Stimulated activated CD4-positive, alpha-beta T cell treated with anti-CD3 and anti-CD28 coated beads, Interleukin-4, amount 100 ng/mL, for 48 hours (primary cell): ENCODE results near the gene EP300.
"Not testable (repeated sequence)": the region's sequence is repeated elsewhere in the genome, so short reads cannot be mapped to it uniquely, and the experiment has no call there.

Source experiments
- DNase-seq, 2 donors: peaks; one replicate each; pipeline ENCODE4 v3.0.0-alpha.2; 2020; ENCODE audit warnings: low read depth in 2 of 2

The EP300 gene

DNA sequence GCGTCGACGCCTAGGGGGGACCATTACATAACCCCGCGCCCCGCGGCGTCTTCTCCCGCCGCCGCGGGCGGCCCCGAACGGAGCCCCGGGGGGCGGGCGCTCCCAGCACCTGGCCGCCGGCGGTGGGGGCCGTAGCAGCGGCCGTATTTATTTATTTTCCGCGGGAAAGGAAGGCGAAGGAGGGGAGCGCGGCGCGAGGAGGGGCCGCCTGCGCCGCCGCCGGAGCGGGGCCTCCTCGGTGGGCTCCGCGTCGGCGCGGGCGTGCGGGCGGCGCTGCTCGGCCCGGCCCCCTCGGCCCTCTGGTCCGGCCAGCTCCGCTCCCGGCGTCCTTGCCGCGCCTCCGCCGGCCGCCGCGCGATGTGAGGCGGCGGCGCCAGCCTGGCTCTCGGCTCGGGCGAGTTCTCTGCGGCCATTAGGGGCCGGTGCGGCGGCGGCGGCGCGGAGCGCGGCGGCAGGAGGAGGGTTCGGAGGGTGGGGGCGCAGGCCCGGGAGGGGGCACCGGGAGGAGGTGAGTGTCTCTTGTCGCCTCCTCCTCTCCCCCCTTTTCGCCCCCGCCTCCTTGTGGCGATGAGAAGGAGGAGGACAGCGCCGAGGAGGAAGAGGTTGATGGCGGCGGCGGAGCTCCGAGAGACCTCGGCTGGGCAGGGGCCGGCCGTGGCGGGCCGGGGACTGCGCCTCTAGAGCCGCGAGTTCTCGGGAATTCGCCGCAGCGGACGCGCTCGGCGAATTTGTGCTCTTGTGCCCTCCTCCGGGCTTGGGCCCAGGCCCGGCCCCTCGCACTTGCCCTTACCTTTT is at the start of gene EP300:
EP300 (plus strand) TSS at position 570 of the 795 bp plus-strand sequence. CDS start 413 bp downstream, outside the sequence.
- peak; percentile 65 to 79 for DNase-seq

- no peak for DNase-seq
These were observed 48.7 kb upstream of the EP300 start for GRCh38 chr22:41043722-41044121.

GRCh38 chr22:41045575-41045974 is 46.8 kb upstream of the EP300 start:
- not testable (repeated sequence) for DNase-seq

DNA sequence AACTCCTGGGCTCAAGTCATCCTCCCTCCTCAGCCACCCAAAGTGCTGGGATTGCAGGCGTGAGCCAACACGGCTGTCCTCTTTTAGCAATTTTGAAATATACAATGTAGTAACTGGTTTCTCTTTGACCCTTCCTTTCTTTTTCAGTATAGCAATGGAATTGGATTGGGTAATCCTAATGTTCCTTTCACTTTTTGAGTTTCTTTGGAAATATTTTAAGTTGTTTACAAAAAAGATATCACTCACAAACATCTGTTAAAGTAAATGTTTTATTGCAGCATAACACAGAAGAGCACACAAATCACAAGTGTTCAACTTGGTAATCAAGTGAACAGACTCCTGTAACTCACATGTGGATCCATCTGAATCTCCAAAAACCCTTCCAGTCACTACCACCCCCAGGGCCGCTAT is 44.6 kb upstream of the EP300 start:
- no peak for DNase-seq

DNA sequence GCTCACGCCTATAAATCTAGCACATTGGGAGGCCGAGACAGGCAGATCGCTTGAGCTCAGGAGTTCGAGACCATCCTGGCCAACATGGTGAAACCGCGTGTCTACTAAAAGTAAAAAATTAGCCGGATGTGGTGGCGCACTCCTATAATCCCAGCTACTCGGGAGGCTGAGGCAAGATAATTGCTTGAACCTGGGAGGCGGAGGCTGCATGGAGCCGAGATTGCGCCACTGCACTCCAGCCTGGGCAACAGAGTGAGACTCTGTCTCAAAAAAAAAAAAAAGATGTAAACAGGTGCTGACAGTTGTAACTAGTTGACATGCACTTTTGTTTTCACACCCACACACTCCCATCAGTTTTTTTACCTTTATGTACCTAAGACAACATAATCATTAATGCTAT is 44.0 kb upstream of the EP300 start:
- not testable (repeated sequence) for DNase-seq

GRCh38 chr22:41048791-41049717 is 43.3 kb upstream of the EP300 start:
- DNase-seq, result no peak

DNA sequence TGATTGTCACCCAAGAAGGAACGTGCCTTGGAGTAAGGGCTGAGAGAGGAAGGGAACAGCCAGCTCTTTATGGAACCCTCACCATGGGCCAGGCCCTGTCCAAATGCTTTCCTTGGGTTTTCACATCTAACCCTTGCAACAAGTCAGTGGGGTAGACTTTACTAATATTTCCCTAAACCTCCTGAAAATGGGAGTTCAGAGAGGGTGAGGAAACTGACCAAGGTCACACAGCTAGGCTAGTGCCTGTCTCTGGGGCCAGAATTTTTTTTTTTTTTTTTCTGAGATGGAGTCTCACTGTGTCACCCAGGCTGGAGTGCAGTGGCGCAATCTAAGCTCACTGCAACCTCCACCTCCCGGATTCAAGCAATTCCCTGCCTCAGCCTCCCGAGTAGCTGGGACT is 42.6 kb upstream of the EP300 start:
- DNase-seq, result not testable (repeated sequence)

DNA sequence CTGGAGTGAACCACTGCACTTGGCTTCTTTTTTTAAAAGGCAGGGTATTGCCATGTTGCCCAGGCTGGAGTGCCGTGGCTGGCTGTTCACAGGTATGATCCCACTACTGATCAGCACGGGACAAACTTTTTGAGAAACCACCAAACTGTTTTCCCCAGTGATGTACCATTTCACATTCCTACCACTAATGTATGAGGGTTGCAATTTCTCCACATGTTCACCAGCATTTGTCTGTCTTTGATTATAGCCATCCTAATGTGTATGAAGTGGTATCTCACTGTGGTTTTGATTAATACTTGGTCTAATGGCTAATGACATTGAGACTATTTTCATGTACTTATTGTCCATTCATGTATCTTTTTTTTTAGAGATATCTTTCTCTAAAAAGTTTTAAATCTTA is 41.5 kb upstream of the EP300 start:
- no peak for DNase-seq

- no peak for DNase-seq
These were observed 39.5 kb upstream of the EP300 start for GRCh38 chr22:41052661-41053490.

DNA sequence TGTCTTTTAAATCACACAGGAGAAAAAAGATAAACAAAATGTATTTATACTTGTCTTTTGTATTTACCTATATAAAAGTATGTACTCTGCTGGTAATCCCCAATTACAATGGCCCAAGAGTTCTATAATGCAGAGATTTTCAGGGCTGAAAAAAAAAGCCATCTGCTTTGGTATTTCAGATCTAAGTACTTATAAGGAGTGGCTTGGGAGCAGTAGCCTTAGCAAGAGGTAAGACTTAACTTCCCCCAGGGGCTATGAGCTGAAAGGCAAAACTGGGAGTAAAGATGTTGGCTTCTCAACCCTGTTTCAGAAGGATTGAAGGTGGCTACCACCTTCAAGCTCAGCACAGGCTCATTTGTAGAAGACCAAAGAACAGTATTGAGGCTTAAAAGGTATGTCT is 35.3 kb upstream of the EP300 start:
- no peak for DNase-seq

GRCh38 chr22:41062146-41062545 is 30.2 kb upstream of the EP300 start:
- DNase-seq, result no peak

GRCh38 chr22:41064326-41064725 is 28.1 kb upstream of the EP300 start:
- not testable (repeated sequence) for DNase-seq

GRCh38 chr22:41066341-41066740 is 26.1 kb upstream of the EP300 start:
- DNase-seq, result not testable (repeated sequence)

- DNase-seq, result not testable (repeated sequence)
These were observed 24.4 kb upstream of the EP300 start for GRCh38 chr22:41067968-41068367.

GRCh38 chr22:41070665-41071331 is 21.6 kb upstream of the EP300 start:
- no peak for DNase-seq

DNA sequence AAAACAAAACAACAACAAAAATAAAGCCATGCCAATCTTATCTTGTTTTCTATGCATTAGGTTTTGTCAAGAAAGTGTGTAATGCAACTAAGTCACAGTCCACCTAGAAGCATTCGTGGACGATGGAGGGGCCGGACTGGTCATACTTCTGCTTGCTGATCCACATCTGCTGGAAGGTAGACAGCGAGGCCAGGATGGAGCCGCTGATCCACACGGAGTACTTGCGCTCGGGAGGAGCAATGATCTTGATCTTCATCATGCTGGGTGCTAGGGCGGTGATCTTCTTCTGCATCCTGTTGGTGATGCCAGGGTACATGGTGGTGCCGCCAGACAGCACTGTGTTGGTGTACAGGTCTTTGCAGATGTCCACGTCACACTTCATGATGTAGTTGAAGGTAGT is 18.3 kb upstream of the EP300 start:
- no peak for DNase-seq

GRCh38 chr22:41074466-41074865 is 17.9 kb upstream of the EP300 start:
- no peak for DNase-seq

- no peak for DNase-seq
These were observed 17.3 kb upstream of the EP300 start for GRCh38 chr22:41074941-41075710.

- no peak for DNase-seq
These were observed 16.4 kb upstream of the EP300 start for GRCh38 chr22:41075946-41076345.

GRCh38 chr22:41076857-41077256 is 15.5 kb upstream of the EP300 start:
- DNase-seq, result no peak
